IPS-11a (cell line): Measurements from ENCODE around the gene ETS1.

Experiments used
- H3K4me3 ChIP-seq: one replicate; pipeline ENCODE4 v1.5.1; 2013; ENCODE audit warnings: low read depth, low read length, control low read depth

The ETS1 gene

GRCh38 chr11:128595221-128595620 is 7.9 kb upstream of the ETS1 start:
- H3K4me3 ChIP-seq, result no peak overlapping the region

DNA sequence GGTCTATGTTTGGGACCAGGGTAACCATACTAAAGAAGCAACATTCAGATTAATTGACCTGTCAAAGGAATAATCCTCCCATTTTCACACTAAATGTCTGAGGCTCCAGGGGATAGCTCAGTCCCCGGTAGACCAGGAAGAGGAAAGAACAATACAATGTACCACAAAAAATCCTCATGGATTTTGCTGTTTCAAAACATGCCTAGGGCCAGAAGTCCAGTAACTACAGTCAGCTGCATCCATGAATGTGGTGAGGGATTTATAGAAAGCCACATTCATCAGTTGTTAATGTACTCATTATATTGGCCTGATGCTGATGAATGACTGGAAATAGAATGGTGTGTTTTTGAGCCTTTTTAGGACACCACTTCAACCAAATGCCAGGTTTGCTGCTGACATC is 6.9 kb upstream of the ETS1 start:
- H3K4me3 ChIP-seq, result no peak overlapping the region

GRCh38 chr11:128593281-128593680 is 5.9 kb upstream of the ETS1 start:
- no peak overlapping the region for H3K4me3 ChIP-seq

DNA sequence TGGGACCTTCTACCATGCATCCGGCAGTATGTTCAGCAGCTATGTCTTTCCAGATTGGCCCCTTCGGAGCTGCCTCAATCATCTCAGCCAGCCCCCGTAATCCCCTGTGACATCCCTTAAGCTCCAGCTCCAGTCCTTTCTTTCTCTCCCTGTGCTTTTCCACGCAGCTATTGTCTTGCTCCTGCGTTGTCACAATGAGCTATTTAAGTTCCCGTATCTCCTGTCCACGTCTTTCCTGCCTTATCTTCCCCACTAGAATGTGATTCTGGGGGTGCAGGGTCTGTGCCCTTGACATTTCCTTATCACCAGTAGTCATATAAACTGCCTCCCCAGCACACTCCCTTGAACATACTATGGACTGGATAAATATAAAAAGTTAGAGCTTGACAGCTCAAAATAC is 5.1 kb upstream of the ETS1 start:
- H3K4me3 ChIP-seq, result no peak overlapping the region

DNA sequence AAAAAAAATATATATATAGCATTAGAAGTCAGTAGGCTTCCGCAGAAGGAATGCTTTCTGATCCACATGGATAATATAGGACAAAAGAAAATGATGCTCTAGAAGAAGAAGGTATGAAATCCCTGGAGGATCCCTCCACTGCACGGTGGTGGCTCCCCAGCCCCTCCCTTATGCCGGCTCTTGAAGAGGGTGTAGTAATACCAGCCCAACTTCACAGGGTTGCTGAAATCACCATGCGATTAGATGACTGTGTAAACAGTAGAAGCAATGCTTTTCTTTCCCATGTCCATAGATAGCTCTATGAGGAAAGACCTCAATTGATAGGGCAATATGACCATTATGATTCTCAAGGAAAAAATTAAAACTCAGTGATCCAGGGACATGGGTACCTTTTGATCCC is 3.2 kb upstream of the ETS1 start:
- no peak overlapping the region for H3K4me3 ChIP-seq

DNA sequence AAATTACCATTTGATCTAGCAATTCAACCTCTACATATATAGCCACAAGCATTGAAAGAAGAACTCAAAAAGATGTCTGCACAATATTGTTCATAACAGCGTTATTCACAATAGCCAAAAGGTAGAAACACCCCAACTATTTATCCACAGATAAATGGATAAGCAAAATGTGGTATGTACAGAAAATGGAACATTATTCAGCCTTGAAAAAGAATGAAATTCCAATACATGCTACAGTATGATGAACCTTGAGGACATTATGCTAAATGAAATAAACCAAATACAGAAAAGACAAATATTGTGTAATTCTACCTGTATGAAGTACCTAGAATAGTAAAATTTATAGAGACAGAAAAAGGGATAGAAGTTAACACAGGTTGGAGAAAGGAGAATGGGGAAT is 2.6 kb upstream of the ETS1 start:
- no peak overlapping the region for H3K4me3 ChIP-seq

DNA sequence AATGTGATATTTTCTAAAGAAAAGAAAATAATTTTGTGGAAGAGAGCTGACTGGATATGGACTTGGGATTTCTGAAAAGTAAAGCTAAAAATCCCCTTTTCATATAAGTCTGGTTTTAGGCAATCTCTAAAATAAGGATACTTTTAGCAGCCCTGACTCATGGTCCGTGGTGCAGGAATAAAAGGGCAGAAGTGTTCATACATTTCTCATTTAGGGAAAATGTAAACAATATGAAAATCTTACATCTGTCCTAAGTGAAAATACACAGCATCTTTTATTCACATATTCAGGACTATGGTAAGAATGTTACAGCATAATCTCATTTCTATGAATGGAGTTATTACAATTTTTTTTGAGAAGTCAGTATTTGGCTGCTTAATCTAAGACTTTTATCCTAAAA is 735 bp upstream of the ETS1 start:
- H3K4me3 ChIP-seq, result no peak overlapping the region

- peak overlapping the region; percentile 55 for H3K4me3 ChIP-seq
These were observed 669 bp downstream of the ETS1 start for GRCh38 chr11:128586689-128587088.

DNA sequence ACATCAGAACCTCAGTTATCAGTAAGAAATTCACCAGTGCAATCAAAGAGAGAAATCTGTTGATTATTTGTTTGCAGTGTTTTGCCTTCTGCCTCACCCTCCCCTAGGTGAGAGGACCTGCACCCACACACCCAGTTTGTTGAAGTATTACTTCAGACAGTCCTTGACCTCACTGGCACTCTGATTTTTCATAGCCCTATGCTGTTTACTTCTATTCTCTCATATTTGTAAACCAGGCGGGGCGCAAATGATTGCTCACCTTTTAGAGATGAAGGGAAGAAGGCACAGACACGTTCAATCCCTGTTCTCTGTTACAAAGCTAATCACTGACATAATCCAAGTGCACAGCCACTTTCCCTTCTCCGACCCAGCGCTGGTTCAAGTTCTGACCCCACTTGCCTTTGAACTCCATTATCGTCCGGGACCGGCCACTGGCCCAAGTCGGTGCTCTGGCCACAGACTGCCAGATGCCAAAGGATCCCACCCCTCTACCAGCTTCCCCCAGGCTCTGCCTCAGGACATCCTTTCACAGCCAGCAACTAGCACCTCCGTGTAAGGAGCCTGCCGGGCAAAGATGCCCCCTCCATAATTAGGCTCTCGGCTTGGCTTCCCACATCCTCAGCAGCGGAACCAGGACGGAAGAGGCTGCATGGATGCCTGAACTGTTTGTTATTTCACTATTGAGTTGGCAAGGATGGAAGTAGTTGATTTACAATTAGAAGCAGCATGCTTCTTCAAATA is 1.7 kb downstream of the ETS1 start:
- H3K4me3 ChIP-seq, result peak overlapping the region; percentile 55

GRCh38 chr11:128584253-128584652 is 3.1 kb downstream of the ETS1 start:
- H3K4me3 ChIP-seq, result no peak overlapping the region

DNA sequence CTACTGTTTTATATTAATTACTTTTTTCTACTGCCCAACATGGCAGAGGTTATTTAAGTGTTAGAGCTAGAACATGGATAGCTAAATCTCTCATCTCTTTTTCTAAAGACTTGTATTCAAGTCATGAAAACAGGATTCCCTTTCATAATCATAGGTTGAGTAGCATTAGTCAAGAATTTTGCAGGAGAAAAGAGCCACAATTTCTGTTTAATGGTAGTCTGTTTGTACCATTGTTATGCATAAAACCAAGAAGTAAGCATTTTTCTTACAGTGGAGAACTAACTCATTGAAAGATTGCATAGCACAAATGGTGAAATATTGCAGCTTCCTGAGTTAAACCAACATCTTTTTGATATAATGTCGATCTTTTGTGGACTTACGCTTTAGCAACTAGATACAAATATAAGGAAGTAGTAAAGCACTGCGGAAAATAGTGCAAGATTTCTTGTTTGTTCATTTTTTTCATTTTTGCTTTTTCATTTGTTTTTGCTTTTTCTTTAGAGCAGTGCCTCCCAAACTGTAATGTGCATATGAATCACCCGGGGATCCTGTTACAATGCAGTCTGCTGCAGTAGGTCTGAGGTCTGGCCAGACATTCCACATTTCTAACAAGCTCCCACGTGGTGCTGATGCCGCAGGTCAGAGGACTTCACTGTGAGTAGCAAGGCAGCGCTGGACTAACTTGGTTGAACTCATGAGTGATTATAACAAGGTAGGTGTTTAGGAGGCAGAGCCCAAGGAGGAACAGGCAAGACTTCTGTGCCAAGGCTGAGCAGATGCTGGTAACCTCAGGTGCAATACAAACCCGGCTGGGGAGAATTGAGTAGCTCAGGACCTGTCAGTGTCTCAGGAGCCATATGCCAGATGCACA is 4.6 kb downstream of the ETS1 start:
- peak overlapping the region; percentile 33 for H3K4me3 ChIP-seq

DNA sequence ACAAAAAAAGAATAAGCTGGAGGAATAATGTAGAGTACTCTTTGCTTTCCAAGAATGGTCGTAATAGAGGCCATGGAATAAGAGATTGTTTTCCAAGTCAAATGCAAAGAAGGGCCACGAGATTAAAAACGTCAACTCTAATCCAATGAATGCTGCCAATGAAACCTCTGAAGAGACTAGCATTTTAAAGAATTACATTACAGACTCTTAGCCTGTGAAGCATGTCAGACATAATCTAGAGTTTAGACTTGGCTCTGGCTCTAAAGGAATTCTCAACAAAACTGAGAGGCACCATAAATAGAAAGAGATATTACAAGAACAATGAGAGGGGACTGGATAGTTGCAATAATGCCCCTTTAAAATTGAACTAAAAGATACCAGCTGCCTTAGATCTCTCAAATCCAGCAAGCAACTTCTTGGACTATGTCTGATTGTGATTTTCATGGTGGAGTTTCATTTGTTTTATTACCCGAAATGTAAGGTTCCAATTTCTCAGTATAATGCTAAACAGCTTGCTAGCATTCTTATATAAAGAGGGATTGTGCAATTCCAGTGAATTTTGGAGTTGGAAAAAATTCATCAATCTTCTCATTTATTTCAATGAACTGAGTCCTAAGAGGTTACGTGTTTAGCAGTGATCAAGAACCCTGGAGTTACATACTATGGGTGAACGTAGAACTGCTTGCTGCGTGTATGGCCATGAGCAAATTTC is 5.6 kb downstream of the ETS1 start:
- no peak overlapping the region for H3K4me3 ChIP-seq

- no peak overlapping the region for H3K4me3 ChIP-seq
These were observed 6.7 kb downstream of the ETS1 start for GRCh38 chr11:128580612-128581011.

- no peak overlapping the region for H3K4me3 ChIP-seq
These were observed 7.4 kb downstream of the ETS1 start for GRCh38 chr11:128579798-128580504.

GRCh38 chr11:128576555-128576954 is 10.8 kb downstream of the ETS1 start:
- H3K4me3 ChIP-seq, result no peak overlapping the region

- H3K4me3 ChIP-seq, result no peak overlapping the region
These were observed 11.4 kb downstream of the ETS1 start for GRCh38 chr11:128575961-128576350.

GRCh38 chr11:128575174-128575960 is 12.0 kb downstream of the ETS1 start:
- H3K4me3 ChIP-seq, result no peak overlapping the region

DNA sequence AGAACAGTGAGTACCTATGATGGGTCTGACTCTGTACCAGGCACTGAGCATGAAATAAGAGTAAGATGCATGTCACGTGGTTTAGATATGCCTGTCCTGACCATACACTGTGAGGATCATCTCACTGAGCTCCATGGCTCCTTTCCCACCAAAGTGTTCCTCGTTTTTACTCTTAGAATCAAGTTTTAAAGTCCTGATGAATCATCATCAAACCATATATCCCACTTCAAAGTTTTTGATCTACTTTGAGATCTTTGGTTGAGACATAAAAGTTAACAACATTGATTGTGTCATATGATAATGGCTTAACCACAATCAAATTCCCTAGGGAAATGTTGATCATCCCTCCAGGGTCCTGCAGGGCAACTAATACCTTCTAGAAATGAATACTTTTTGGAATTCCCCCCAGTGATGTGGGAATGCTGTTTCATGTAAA is 12.8 kb downstream of the ETS1 start:
- H3K4me3 ChIP-seq, result no peak overlapping the region

DNA sequence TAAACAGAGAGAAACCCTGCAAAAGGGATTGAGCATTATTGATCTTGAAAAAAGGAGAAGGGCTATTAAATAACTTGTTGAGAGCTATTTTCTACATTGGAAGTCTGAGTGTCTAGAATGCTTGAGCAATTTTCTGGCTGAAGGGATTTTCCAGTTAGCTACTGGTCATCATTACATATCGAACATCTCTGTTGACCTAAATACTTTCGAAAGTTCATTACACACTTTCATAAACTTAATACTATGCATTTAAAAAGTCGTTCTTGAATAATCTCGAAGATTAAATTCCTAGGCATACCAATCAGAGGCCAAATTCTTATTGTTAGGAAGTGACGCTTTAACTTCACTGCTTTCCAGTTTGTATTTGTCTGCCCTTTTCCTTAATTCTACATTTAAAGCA is 13.7 kb downstream of the ETS1 start:
- no peak overlapping the region for H3K4me3 ChIP-seq

DNA sequence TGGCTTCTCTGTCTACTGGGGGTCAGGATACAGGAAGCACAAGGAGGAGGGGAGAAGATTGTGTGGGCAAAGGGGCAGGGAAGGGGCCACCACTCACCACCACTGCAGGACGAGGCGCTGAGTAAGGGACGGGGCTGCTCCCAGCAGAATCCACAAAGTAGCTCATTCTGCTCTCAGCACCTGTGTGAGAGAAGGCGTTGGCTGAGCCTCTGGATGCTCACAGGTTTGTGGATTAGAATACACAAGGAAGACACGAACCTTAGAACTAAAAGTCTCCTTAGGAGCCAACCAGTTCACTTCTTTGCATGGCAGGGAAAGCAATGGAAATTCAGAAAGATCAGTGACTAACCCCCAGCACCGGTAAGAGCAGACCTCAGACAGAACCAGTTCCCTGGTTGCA is 14.4 kb downstream of the ETS1 start:
- H3K4me3 ChIP-seq, result no peak overlapping the region
